ENCODE measurements around the gene SUSD3.

GRCh38 chr9:93020771-93021670 is 37.5 kb upstream of the SUSD3 start:
- no peak for TF ChIP-seq POLR2AphosphoS5 (IDR thresholded peaks at IDR 0.05; ENCODE audit: borderline replicate concordance, low read depth, low read length)
- TF ChIP-seq EZH2 (IDR thresholded peaks at IDR 0.05), result no peak
- no peak for TF ChIP-seq FOXP2 (optimal IDR thresholded peaks at IDR 0.05; ENCODE audit: control extremely low read depth, extremely low read length, insufficient read depth)
